Measurements from ENCODE around the gene SEMA6D.

SEMA6D gene

DNA sequence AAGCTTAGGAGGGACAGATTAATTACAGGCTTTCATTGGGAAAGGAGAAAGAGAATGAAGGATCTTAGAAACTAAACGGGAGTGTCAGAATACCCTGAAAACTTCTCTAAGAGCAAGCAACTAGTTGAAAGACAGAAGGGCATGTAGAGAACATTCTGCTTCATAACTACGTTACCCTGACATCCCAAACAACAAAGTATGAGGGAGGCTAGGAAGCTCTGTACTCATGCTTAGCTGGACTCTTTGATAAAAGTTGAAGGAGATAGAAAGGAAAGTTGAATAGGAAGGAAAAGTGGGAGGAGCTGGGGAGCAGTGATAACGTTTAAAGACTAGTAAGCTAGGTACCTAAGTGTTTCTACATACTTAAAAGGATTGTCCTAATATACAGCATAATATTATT is 64.2 kb downstream of the SEMA6D start:
- TF ChIP-seq, protein P1, sequence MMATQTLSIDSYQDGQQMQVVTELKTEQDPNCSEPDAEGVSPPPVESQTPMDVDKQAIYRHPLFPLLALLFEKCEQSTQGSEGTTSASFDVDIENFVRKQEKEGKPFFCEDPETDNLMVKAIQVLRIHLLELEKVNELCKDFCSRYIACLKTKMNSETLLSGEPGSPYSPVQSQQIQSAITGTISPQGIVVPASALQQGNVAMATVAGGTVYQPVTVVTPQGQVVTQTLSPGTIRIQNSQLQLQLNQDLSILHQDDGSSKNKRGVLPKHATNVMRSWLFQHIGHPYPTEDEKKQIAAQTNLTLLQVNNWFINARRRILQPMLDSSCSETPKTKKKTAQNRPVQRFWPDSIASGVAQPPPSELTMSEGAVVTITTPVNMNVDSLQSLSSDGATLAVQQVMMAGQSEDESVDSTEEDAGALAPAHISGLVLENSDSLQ (IDR thresholded peaks at IDR 0.05), result no peak
- no peak for TF ChIP-seq HDGF (IDR thresholded peaks at IDR 0.05; ENCODE audit: borderline replicate concordance)
- no peak for TF ChIP-seq SP1 (IDR thresholded peaks at IDR 0.05)
- no peak for TF ChIP-seq ARNT (IDR thresholded peaks at IDR 0.05)
- no peak for TF ChIP-seq FOXA1 (IDR thresholded peaks at IDR 0.05)
- no peak for TF ChIP-seq SUZ12 (IDR thresholded peaks at IDR 0.05)
- no peak for TF ChIP-seq ELF4 (IDR thresholded peaks at IDR 0.05)
- POLR2A ChIA-PET, result no interaction called here
- no peak for DNase-seq (ENCODE audit: extremely low spot score)
- CTCF ChIA-PET, result no interaction called here

DNA sequence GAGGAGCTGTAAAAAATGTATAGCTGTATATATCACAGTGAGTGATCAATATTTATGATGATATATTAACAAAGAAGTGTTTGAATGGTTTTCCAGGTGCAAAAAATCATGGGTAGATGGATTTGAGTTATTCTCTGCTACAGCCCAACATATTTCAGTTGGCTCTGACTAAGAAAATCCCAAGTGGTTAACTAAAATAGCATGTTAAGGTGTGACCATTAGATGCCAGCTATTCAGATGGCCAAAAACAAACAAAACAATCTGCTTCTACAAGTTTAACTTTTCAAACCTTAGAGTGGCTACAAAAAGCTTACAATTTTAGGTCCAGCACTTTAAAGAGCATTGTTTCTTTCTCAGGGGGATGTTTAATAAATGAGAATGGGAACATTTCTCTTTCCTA is 67.5 kb downstream of the SEMA6D start:
- POLR2A ChIA-PET, result no interaction called here
- TF ChIP-seq FOXA1 (IDR thresholded peaks at IDR 0.05) (no peak), TARDBP (IDR thresholded peaks at IDR 0.05) (no peak), NFRKB (IDR thresholded peaks at IDR 0.05) (no peak), BHLHE40 (IDR thresholded peaks at IDR 0.05; ENCODE audit: borderline replicate concordance) (no peak), ARNT (IDR thresholded peaks at IDR 0.05) (no peak)
- DNase-seq (ENCODE audit: extremely low spot score), result no peak
- CTCF ChIA-PET, result no interaction called here

DNA sequence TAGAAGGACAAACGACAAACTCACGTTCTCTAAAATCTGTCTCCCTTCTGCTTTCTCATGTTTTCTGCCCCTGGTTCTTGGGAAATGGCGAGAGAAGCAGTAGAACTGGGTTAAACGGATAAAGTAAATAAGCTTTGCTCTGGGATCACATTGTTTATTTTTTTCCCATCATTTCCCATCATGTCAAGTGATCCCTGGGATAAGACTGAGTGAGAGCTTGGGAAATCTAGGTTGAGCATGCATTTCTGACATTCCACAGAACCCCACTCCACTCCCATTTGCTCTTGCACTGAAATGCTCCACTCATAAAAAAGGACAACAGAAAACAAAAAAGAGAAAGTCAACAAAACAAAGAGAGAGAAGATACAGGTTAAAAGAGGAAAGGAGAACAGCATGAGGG is 69.1 kb downstream of the SEMA6D start:
- TF ChIP-seq TARDBP (IDR thresholded peaks at IDR 0.05), result no peak
- no peak for TF ChIP-seq ARNT (IDR thresholded peaks at IDR 0.05)
- TF ChIP-seq FOXA1 (IDR thresholded peaks at IDR 0.05), result no peak
- TF ChIP-seq SUZ12 (IDR thresholded peaks at IDR 0.05), result no peak
- TF ChIP-seq L3MBTL2 (conservative IDR thresholded peaks at IDR 0.05), result no peak
- no peak for TF ChIP-seq BHLHE40 (IDR thresholded peaks at IDR 0.05; ENCODE audit: borderline replicate concordance)
- TF ChIP-seq FOXK2 (IDR thresholded peaks at IDR 0.05), result no peak
- no peak for TF ChIP-seq NFRKB (IDR thresholded peaks at IDR 0.05)
- TF ChIP-seq ELF4 (IDR thresholded peaks at IDR 0.05), result no peak
- TF ChIP-seq SP1 (IDR thresholded peaks at IDR 0.05), result no peak
- no peak for TF ChIP-seq LEF1 (IDR thresholded peaks at IDR 0.05; ENCODE audit: borderline replicate concordance)
- no peak for TF ChIP-seq CTBP1 (IDR thresholded peaks at IDR 0.05; ENCODE audit: borderline replicate concordance)
- TF ChIP-seq FOXM1 (IDR thresholded peaks at IDR 0.05; ENCODE audit: borderline replicate concordance), result no peak
- TF ChIP-seq, protein P1 (IDR thresholded peaks at IDR 0.05), result no peak
- no peak for TF ChIP-seq HDGF (IDR thresholded peaks at IDR 0.05; ENCODE audit: borderline replicate concordance)
- TF ChIP-seq ZNF384 (IDR thresholded peaks at IDR 0.05), result no peak
- no peak for DNase-seq (ENCODE audit: extremely low spot score)
- ChIA-PET POLR2A (no interaction called here), CTCF (no interaction called here)

DNA sequence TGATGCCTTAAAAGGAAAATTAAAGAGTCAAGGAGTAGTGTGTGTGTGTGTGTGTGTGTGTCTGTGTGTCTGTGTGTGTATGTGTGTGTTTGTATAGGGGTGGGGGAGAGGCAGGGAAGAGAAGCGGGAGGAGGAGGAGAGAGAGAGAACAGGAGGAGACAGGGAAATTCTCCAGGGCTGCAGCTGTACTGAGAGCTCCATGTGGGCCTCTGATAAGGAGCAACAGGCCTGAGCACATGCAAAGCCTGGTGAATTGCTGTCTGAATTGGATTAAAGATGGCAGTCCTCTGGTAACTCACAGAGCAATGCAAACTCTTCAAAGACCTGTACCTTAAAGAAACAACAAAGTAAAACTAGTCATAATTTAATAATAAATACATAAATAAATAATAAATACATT is 70.6 kb downstream of the SEMA6D start:
- DNase-seq (ENCODE audit: extremely low spot score), result no peak
- no peak for TF ChIP-seq TARDBP (IDR thresholded peaks at IDR 0.05)
- TF ChIP-seq FOXM1 (IDR thresholded peaks at IDR 0.05; ENCODE audit: borderline replicate concordance), result no peak
- TF ChIP-seq FOXA1 (IDR thresholded peaks at IDR 0.05), result no peak
- TF ChIP-seq SUZ12 (IDR thresholded peaks at IDR 0.05), result no peak
- TF ChIP-seq LEF1 (IDR thresholded peaks at IDR 0.05; ENCODE audit: borderline replicate concordance), result no peak
- no peak for TF ChIP-seq ELF4 (IDR thresholded peaks at IDR 0.05)
- TF ChIP-seq, protein P1 (IDR thresholded peaks at IDR 0.05), result no peak
- no peak for TF ChIP-seq CTBP1 (IDR thresholded peaks at IDR 0.05; ENCODE audit: borderline replicate concordance)
- CTCF ChIA-PET, result no interaction called here
- POLR2A ChIA-PET, result no interaction called here

DNA sequence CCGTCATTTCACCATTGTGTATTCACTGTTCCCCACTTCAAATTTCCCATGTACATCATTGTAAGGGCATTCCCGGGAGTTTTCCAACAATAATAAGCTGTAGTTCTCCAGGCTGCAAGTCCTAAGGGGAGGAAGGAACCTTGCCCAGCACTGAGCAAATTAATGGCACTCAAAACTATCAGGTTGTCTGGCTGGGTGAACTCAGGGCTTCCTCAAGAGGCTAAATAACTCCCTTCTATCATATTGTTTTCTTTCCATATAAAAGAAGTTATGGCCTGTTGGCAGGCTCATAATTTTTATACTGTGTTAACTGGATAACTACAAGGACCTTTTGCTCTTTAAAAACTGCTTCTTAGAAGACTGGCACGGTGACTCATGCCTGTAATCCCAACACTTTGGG is 71.4 kb downstream of the SEMA6D start:
- no peak for TF ChIP-seq ARNT (IDR thresholded peaks at IDR 0.05)
- TF ChIP-seq ZNF384 (IDR thresholded peaks at IDR 0.05), result no peak
- TF ChIP-seq BHLHE40 (IDR thresholded peaks at IDR 0.05; ENCODE audit: borderline replicate concordance), result no peak
- TF ChIP-seq SP1 (IDR thresholded peaks at IDR 0.05), result no peak
- no peak for TF ChIP-seq FOXA1 (IDR thresholded peaks at IDR 0.05)
- no peak for TF ChIP-seq HDGF (IDR thresholded peaks at IDR 0.05; ENCODE audit: borderline replicate concordance)
- TF ChIP-seq FOXK2 (IDR thresholded peaks at IDR 0.05), result no peak
- TF ChIP-seq L3MBTL2 (conservative IDR thresholded peaks at IDR 0.05), result no peak
- TF ChIP-seq SUZ12 (IDR thresholded peaks at IDR 0.05), result no peak
- TF ChIP-seq TARDBP (IDR thresholded peaks at IDR 0.05), result no peak
- no peak for TF ChIP-seq ELF4 (IDR thresholded peaks at IDR 0.05)
- no peak for TF ChIP-seq CTBP1 (IDR thresholded peaks at IDR 0.05; ENCODE audit: borderline replicate concordance)
- no peak for TF ChIP-seq LEF1 (IDR thresholded peaks at IDR 0.05; ENCODE audit: borderline replicate concordance)
- ChIA-PET CTCF (no interaction called here), POLR2A (no interaction called here)
- DNase-seq (ENCODE audit: extremely low spot score), result no peak

DNA sequence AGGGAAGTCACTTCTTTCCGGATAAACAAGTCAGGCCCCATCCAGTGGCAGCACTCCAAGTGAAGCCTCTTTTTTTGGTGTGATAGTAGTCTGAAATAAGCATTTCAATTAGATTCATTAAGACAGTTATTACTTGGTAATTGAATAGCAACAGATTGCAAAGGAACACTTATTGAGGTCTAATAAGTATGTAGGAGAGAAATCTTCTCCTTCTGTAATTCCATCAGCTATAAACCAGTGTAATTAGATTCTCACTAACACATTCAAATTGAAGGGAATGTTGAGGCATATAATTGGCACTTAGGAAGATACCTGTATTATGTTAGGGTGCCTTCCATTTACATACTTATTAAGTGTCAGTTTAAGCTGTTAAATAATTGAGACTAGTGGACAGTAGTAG is 73.9 kb downstream of the SEMA6D start:
- DNase-seq (ENCODE audit: extremely low spot score), result no peak
- TF ChIP-seq LEF1 (IDR thresholded peaks at IDR 0.05; ENCODE audit: borderline replicate concordance) (no peak), ELF4 (IDR thresholded peaks at IDR 0.05) (no peak), ZNF384 (IDR thresholded peaks at IDR 0.05) (no peak), SP1 (IDR thresholded peaks at IDR 0.05) (no peak), HDGF (IDR thresholded peaks at IDR 0.05; ENCODE audit: borderline replicate concordance) (no peak), FOXA1 (IDR thresholded peaks at IDR 0.05) (no peak), L3MBTL2 (conservative IDR thresholded peaks at IDR 0.05) (no peak)
- TF ChIP-seq, protein P1 (IDR thresholded peaks at IDR 0.05), result no peak
- ChIA-PET POLR2A (no interaction called here), CTCF (no interaction called here)

Measured in HEK293T (cell line).